Neural progenitor cell (in vitro differentiated cells): ENCODE measurements around the gene MTHFSD.

Experiments
- CTCF ChIP-seq: fragments of 200-600 bp; sonication (generic); IDR thresholded peaks from 2 replicates; pipeline ENCODE4 v1.5.1; 2017; ENCODE audit warnings: antibody characterized with exemption, mild to moderate bottlenecking
- EZH2 ChIP-seq: fragments of 200-600 bp; sonication (generic); IDR thresholded peaks from 2 replicates; pipeline ENCODE4 v1.6.1; 2017; ENCODE audit warnings: antibody characterized with exemption, mild to moderate bottlenecking, moderate library complexity

- TF ChIP-seq CTCF (no peak), EZH2 (no peak)
These were observed 44.4 kb downstream of the MTHFSD start, which contains the start of gene FOXF1 for GRCh38 chr16:86510465-86511261.
